Glomerular visceral epithelial cell (primary cell): Measurements from ENCODE around the gene PPP4C.
A peak's percentile ranks its signal among the peaks of the same experiment; 100 is the strongest.

Source experiments
- DNase-seq: peaks from one replicate; pipeline ENCODE4 v3.0.0-alpha.2; 2016; ENCODE audit errors: extremely low spot score

The PPP4C gene

GRCh38 chr16:30082545-30083090, 6.8 kb downstream of the PPP4C start:
- no peak for DNase-seq

GRCh38 chr16:30083216-30084055, 7.6 kb downstream of the PPP4C start:
- no peak for DNase-seq

GRCh38 chr16:30084096-30084815, 8.5 kb downstream of the PPP4C start:
- DNase-seq = no peak

DNA sequence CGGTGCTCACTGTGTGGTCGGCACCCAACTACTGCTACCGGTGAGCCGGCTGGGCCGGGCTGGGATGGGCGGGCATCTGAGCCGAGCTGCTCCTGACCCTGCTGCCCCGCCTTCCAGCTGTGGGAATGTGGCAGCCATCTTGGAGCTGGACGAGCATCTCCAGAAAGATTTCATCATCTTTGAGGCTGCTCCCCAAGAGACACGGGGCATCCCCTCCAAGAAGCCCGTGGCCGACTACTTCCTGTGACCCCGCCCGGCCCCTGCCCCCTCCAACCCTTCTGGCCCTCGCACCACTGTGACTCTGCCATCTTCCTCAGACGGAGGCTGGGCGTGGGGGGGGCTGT, 9.0 kb downstream of the PPP4C start:
- DNase-seq = no peak

DNA sequence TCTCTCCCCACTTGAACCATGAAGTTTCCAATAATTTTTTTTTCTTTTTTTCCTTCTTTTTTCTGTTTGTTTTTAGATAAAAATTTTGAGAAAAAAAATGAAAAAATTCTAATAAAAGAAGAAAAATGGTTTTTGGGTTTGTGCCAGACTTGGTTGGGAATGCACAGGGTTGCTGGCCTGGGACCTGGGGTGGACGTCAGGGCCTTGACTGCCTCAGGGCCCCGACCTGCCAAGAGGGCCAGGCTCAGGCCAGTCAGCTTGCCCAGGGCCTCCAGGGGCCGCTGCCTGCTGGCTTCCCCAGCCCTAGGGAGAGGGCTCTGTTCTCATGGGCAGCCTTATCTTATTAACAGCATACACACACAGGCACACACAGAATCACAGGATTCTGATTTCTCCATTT, 9.5 kb downstream of the PPP4C start:
- no peak for DNase-seq

DNA sequence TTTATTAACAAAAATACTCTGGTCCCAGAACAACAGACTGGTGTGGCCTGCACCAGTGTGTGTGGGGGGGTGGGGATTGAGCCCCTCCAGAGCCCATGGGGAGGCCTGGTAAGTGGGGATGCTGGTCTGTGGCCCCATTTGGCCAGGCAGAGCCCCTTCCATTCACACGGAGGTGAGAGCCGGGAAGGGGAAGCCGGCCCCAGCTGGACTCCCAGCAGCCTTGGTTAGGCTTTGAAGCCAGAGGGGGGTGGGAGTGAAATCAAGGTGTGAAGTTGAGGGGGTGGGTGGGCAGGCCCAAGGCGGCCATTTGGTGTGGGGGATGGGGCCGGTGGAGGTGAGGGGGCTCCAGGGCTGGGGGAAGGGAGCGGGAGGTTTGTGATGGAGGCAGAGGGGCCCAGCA, 10.0 kb downstream of the PPP4C start:
- DNase-seq = no peak

DNA sequence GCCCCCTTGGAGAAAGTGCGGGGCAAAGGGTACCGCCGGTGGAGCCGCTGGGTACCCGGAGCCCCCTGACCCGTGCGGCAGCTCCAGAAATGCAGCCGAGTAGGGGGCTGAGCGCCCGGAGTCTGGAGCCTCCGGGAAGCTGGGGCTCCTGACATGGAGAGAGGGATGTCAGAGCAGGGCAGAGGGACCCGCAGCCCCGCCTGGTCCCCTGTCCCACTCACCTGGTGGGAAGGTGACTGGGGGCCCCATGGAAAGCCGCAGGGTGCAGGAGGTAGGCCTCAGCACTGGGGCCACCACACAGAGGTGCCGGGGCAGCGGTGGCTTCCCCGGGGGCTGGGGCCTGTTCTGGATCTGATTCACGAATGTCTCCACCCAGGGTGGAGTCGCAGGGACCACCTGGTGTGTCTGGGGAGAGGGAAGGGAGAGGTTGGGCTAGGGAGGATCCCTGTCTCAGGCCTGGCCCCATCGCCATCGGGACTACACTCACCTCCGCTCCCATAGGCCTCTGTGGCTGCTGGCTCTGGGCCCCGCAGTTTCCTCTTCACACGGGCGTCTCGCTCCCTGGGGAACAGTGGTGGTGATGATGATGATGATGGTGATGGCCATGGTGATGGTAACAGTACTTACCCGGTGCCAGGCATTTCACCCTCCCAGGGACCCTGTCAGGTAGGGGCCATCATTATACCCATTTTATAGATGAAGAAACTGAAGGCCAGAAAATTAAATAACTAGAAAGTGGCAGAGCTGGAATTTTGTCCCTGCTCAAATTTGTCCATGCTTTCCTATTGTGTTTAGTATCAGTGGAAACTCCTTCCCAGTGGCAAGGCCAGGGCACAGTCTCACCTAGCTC, 10.7 kb downstream of the PPP4C start:
- DNase-seq = no peak

DNA sequence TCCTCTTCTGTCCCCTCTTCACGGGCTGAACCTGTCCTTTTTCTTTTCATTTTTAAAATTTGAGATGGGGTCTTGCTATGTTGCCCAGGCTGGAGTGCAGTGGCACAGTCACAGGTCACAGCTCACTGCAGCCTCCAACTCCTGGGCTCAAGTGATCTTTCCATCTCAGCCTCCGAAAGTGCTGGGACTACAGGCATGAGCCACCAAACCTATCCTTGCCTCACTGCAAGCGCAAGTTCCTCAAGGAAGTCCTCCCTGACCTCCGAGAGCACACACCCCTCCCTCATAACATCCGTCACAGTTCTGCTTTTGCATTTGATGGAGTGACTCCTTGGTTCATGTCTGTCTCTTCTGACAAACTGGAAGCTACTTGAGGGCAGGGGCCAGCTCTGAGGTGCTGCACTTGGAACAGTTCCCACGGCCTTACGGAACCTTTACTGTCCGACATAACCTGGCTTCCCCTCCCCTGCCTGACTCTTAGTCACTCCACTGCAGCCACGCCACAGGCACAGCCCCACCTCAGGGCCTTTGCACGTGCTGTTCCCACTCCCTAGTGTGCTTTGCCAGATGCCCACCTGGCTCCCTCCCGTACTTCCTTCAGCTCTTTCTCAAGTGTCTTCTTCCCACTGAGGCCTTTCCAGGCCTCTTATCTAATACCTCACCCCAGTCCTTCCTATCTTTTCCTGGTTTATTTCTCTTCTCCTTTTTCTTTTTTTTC, 11.5 kb downstream of the PPP4C start:
- DNase-seq = no peak

DNA sequence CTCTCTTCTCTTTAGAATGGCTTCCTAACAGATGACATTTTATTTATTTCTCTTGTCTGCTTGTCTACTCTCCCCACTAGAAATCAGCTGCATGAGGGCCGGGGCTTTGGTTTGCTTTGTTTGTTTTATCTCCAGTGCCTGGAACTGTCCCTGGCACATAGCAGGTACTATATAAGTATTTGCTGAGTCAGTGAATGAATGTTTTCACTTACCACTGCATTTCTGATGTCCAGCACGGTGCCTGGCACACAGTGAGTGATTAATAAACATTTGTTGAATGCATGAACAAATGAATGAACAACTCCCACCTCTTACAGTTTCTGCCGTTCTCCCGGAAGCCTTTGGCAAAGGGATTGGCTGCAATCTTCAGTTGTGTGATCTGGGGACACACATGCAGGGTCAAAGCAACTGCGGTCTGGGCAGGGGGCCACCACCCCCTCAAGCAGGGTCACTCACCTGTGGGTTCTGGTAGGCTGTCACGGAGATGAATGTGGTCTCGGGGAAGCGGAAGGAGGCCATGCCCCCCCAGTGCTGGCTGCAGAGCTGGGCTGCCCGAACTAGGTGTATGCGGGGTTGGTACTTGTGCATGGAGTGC, 12.5 kb downstream of the PPP4C start:
- no peak for DNase-seq

GRCh38 chr16:30088832-30089624, 13.2 kb downstream of the PPP4C start:
- DNase-seq = no peak

GRCh38 chr16:30090610-30091331, 15.0 kb downstream of the PPP4C start:
- DNase-seq = no peak

- peak; percentile 86 for DNase-seq
Observed at GRCh38 chr16:30091474-30092372, 15.9 kb downstream of the PPP4C start, which contains the start of gene TBX6. Gene TBX6 (minus strand): TSS chr16:30091924. CDS start chr16:30091193, 731 bp downstream.

DNA sequence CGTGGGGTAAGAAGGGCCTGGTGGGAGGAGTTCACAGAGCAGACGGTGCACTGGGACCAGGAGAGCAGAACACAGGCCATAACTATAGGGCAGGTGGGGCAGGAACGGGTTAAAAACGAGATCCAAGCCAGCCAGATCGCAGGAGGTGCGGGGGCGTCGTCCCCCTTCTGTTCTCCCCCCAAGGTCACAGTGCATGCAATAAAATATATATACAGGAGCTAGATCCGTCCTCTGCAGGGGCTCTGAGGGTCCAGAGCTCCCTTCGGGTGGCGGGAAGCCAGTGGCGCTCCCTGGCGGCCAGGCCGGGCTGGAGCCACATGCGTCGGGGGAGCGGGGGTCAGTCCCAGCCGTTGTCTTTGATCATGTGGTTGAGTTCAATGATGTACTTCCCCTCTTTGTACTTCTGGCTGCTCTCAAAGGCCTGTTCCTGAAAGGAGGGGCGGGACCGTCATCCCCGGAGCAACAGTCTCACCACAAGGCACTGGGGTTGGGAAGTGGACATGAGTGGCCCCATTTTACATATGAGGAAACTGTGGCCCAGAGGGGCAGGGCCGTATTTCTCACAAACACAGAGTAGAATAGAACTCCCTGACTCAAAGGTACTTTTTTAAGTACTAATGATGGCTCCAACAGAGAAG, 16.7 kb downstream of the PPP4C start:
- DNase-seq = no peak

- DNase-seq = no peak
Observed at GRCh38 chr16:30094541-30095165, 18.9 kb downstream of the PPP4C start.

DNA sequence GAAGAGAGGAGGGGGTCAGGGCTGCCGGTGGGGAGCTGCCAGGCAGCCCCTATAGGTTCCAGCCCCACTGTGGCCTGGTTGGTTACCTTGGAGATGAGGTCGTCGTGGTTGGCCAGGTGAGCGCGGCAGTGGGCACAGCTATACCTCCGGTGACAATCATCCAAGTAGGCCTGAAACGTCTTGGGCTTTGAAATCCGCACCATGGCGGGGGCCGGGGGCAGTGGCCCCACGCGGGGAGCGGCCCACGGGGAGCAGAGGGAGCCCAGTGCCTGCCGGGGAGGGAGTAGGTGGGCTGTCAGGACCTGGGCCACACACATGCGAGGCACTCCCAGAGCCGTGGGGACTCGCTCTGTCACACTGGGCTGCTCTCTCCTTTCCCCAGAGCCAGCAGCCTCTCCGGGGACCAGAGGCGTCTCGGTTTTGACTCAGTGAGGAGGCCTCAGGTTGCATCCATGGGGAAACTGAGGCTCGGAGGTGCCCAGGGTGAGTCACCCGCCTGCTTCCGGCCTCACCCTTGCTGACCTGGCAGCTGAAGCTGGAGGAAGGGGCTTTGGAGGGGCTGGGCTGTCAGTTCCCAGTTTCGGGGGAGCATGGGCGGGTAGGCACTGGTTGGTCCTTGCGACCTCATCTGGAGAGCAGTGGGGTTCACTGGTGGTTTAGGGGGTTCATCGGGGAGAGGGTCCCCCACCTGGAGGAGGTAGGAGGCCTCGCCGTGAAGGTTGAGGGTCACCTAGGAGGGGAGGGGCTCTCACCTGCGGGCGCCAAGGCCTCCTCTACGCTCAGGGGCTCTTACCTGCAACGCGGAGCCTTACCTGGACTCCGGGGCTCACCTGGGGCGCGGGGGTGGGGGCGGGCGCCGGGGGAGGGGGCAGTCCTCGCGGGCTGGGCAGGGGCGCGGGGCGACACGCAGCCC, 19.6 kb downstream of the PPP4C start:
- no peak for DNase-seq

- DNase-seq = peak; percentile 88
Observed at GRCh38 chr16:30096105-30096861, 20.5 kb downstream of the PPP4C start, which contains the start of gene YPEL3. Gene YPEL3 (minus strand): TSS chr16:30096213. CDS start chr16:30095482, 731 bp downstream.
